Fibroblast of skin of right biceps (primary cell): ENCODE measurements around the gene PPARA.
"Not testable (repeated sequence)": the region's sequence is repeated elsewhere in the genome, so short reads cannot be mapped to it uniquely, and the experiment has no call there.

Experiments
- DNase-seq: peaks from one replicate; pipeline ENCODE4 v3.0.0-alpha.2; 2013

Gene PPARA

DNA sequence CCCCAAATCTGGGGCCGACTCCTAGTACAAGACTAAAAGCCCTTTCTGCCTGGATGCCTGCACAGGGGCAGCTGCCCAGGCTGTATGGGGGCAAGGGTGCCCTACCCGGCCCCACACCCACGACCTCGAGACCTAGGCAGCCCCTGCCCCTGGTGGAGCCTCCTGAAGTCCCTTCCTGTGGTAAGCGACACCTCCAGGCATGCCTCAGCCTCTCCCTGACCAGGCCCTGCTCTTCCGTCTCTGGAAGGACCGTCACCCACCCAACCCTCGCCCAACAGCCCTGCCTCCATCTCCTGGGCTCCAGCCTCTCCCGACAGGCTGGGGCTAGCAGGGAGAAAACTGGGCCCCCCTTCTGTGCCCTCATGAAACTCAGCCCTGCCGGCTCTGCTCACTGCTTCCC, 22.8 kb upstream of the PPARA start:
- no peak for DNase-seq

DNA sequence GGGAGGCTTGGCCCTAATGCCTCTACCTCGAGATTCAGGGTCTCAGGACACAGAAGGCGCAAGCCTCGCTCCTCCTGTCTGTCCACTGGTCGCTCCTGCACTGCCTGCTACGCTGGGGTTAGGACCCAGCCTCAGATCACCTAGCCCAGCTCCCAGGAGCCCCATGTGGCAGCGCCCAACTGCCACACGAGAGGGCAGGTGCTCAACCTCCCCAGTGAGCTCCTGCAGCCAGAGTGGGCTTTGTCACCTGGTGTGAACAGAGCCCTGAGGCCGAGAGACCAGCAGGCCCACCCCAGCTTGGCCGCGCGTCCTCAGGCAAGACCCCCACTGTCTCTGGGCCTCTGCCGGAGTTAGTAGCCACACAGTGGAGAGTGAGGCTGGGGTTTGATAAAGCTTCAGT, 21.7 kb upstream of the PPARA start:
- no peak for DNase-seq

DNA sequence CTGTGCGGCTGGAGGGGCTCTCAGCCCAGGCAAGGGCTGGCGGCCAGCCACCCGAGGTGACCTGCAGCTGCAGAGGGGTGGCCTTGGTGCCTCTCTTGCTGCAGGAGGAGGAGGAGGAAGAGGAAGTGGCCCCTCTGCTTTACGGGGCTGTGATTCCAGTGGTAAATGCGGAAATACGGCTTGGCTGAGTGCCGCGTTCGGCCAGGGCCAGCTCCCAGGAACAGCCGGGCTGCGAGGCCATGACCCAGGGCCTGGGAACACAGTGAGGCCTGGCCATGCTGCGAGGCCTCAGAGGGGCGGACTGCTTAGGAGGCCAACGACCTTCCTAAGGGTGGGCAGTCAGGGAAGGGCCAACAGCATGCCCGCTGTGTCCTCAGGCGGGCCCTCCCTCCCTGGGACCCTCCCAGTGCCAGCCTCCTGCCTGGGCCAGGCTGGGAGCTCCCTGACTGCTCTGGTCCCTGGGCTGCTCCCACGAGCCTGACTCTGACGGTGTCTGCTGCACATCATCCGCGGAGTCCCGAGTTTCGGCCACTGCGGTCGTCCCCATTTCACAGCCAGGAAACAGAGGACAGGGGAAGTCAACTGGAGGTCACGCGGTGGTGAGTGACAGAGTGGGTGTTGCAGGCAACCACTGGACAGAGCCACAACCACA, 20.8 kb upstream of the PPARA start:
- no peak for DNase-seq

DNA sequence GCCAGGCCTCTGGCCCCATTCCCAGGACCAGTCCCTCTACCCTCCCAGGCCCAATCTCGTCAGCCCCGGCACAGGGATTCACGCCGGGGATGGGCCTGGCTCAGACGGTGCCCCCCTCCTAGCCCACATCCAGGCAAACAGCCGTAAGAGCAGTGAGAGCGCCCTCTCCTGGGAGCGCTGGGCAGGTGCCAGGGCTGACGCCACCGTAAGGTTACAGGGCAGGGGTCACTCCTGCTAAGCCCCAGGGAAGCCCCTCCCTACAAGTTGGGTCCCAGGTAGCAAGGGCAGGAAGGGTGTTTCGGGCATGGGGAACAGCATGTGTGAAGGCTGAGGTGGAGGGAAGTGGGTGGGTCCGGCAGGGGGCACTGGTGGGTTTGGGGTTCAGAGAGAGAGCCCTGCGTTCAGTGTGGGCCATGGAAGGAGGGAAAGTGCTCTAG, 19.2 kb upstream of the PPARA start:
- DNase-seq: no peak

DNA sequence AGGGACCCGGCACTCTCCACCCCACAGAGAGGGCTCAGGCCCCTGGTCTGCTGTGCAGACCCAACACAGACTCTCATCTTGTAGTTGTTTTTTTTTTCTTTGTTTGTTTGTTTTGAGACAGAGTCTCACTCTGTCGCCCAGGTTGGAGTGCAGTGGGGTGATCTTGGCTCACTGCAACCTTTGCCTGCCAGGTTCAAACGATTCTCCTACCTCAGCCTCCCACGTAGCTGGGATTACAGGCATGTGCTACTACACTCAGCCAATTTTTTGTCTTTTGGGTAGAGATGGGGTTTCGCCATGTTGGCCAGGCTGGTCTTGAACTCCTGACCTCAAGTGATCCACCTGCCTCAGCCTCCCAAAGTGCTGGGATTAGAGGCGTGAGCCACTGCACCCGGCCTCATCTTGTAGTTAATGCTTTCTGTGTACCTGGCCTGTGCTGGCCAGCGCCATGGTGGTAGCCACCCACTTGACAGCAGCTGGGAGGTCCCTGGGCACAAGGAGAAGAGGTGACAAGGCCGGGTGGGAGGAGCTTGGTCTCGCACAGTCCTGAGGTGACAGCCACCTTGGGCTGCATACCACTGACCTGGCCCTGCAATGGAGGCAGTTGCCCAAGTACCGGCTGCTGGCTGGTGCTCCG, 18.0 kb upstream of the PPARA start:
- DNase-seq: not testable (repeated sequence)

DNA sequence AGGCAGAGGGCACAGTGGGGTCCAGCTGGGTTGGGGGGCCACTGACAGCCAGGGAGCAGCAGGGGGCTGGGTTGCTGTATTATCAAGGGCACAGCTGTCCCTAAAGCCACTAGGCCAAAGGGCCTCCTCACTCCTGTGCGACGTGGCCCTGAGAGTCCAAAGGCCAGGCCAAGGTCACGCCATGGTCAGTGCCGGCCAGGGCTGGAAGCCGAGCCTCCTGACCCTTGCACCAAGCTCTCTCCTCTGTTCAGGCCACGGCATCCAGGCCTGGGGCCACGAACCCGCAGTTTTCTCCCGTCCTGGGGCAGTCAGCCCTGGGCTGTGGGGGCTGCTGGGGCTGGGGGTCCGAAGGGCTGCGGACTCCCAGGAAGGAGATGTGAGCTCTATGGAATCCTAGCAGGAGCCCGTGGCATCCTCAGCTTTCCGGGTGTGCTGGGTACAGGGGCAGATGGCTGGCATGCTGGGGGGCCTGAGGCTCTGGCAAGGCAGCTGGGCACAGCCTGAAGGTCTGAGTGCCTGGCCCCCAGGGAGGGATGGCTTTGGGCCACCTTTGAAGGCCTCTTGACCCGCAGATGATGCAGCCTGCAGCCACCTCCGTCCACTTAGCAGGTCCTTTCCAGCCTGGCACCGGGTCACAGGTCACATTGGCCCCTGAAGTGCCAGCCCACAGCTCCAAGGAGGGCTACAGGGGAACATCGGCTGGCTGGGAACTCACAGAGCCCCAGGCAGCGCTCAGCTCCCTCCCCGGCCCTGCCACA, 17.3 kb upstream of the PPARA start:
- DNase-seq: no peak

DNA sequence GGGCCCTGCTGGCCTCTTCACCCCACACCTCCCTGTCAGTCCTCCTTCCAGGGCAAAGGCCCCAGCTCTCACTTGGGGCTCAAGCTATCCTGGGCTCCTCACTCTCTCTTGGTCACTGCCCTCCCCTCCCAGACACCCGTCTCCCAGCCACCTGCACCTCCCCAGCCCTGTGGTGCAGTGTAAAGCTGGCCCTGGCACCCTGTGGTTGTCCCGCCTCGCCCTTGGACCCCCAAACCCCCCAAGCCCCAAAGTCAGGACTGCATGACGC, 16.8 kb upstream of the PPARA start:
- no peak for DNase-seq

DNA sequence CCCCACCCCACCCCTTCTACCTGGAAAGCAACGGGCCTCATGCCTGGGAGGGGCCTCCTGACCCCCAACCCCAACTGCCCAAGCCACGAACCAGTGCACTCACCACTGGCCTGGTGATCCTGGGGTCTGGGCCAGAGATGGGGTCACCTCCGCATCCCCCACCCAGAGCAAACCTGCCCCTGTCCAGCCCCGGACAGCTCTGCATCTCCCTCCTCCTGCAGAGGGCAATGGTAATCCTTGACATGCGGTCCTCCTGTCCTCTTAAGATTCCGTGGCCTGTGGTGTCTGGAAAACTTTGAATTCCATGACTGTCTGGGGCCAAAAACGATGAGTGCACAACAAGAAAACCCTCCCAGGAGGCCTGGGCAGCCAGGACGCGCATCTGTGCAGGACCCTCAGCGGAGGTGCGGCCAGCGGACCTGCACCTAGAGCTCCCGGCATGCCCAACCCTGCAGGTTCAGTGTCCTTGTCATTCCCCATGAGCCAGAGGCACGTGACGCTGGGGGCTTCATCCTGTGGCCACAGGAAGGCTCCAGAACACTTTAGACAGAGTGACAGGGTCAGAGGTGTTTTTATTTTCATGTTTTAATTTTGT, 16.1 kb upstream of the PPARA start:
- no peak for DNase-seq

DNA sequence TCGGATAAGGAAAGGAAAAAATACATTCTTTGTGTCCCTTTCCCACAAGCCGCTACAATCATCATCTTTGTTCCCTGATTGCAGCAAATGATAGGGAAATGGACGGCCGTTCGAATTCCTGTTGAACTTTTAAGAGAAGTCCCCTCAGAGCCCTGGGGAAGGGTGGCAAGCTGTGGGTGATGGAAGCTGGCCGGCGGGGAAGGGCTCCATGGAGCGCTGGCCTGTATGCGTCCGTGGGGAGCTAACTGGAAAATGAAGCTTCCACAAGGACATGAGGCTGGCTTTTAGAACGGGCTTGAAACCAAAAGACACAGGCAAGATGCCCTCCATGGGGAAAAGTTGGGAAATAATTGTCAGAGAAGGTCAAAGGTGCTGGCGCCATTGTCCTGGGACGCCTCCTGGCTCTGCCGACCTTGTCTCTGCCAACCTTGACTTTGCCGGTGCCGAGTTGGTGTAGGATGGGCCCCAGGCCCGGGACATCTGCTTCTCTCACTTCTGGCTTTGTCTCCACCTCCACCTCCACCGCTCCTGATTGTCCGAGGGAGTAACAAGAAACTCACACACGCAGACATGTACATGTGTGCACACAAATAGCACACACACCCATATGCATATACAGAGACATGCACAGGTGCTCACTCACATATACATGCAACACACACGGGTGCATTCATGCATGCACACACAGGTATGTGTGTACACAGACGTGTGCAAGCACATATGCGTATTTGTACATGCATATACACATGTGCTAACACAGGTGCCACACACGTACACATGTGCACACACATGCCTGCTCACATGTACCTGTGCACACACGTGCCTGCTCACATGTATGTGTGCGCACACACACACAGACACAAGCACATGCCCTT, 14.5 kb upstream of the PPARA start:
- DNase-seq: no peak

DNA sequence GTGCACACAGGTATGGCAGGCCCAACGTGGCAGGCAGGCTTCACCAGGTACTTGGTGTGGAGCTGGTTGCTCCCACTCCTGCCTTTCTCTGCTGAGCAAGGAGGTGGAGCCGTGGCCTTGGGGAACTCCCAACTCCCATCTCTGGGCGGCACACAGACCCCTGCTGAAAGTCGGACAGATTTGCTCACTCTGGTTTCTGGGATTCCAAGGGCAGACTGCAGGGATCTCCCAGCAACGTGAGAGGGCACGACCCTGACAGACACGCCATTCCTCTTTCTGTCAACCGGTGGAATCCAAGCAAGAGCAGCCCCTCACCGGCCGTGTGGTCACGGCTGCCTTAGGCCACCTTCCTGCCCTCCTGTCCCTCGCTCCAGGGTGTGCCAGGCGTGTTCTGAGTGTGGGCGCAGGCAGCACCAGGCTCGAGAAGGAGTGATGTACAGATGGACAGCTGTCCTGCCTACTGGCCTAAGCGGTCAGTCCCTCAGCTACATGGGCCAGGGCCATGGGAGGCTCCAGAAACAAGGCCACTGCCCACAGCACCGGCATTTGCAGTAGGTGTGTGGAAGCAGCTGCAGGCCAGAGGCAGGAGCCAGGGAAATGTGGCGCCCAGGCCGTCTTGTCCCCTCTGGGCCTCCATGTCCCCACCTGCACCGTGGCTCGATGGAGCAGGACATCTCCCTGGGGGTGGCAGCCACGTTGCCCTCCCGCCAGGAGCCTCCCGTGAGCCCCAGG, 13.7 kb upstream of the PPARA start:
- no peak for DNase-seq

DNA sequence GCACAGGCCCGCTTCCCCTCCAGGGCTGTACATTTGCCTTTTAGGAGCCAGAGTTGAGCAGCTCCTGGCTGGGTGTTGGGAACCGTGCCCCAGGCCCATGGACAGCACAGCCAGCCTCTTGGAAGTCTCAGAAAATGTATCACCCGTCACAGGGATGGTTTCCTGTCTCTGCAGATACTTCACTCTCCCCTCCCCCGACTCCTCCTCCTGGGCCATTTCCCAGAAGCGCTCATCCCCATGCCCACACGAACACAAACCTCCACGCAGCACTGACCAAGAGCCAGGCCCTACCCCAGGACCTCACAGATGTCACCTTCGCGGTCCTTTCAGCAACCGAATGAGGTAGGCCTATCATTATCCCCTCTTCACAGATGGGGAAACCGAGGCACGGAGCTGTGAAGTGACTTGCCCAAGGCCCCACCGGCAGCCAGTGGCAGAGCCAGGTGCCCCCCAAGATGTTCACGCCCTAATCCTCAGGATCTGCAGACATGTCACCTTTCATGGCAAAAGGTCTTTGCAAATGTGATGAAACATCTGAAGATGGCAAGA, 13.0 kb upstream of the PPARA start:
- DNase-seq: no peak

DNA sequence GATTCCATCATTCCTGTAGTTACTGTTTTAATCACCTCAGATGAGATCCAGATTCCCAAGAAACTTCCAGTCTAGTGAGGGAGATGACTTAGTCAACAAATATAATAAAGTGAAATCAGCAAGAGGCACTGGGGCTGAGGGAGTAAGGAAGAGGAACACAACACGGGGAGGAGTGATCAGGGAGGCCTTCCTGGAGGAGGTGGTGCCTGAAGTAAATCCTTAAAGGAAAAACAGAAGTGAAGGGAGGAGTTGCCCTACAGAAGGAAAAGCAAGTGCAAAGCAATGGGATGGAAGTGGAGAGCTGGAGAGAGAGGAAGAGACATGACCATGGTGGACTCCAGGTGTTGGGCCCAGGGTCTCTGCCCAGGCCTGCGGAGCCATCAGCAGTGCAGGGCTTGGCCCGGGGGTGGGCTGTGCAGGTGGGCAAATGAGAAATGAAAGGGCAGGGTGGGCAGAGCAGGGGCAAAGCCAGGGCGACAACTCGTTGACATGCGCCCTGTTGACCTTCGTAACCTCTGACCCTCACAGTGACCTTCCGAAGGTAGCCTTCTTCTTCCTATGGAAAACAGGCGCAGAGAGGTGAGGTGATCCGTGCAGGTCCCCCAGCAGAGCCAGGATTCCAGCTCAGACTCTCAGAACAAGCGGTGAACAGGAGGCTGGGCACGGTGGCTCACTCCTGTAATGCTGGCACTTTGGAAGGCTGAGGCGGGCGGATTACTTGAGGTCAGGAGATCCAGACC, 12.1 kb upstream of the PPARA start:
- DNase-seq: no peak

DNA sequence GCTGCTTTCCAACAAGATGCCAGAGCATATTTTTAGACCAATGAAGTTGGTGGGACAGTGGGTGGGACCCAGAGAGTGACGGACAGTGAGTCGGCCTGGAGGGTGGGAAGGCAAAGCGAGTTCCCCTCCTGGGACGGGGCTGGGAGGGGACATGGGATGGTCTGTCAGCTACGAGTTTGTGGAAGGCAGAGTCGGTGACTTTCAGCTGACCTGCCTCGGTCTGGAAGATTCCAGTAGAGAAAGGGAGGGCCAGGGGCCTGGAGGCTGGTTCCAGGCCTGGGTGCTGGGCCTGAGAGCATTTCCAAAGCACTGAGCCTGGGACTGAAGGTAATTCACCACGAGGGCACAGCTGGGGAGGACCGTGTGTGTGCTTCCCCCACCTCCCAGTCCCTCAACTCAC, 10.9 kb upstream of the PPARA start:
- not testable (repeated sequence) for DNase-seq

DNA sequence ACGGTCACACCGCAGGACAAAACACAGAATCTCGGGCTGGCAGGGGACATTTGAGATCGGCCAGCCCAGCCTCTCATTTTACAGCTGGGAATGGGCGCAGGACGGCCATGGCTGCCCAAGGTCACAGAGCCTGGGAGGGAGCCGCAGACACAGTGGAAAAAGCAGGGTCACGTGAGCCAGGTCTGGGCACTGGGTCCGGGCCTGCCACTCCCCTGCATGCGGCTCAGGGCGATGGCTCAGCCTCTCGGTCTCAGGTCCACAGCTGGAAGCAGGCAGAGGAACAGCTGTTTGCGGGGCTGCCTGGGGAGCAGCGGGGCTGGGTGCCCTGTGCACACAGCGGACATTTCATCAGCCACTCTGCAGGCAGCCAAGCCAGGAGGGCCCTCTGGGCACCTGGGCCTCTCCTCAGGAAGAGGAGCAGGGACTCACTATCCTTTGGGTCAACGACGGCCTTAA, 10.4 kb upstream of the PPARA start:
- no peak for DNase-seq

DNA sequence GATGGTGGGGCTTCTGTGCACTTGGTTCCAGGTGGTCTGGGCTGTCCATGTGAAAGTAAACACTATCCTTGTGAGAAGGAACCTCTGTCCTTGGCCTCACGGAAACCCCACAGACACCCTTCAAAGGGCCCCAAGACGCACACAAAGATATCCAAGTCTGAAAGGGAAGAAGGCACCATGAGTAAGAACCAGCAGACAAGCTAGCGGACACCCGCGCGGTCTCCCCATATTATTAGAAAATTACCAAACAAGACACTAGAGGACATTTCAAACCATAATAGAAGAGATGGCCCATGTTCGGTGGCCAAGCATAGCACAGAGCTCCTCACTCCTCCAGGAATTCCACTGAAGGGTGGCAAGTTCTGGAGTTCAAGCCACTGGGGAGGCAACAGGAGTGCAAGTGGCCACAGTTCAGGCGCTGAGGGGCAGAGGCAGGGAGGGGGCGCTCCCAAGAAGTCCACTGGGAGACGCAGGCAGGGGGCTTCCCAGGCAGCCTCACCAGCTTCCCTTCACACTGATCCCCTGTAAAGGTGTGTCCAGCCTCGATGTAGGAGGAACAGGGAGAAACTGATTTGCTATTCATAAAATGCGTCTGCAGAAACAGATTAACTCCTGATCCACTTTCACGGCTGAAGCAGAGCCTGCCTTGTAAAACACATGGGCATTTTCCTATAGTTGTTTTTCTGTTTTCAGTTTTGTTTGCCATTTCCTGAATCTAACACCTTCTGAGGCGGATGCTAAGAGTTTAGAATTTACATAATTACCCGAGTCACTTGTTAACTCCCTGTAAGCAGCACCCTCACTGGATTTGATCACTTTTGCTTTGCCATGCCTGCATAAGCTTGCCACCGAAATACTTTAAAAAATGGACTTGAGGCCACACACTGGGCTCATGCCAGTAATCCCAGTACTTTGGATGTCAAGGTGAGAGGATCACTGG, 9.1 kb upstream of the PPARA start:
- no peak for DNase-seq

DNA sequence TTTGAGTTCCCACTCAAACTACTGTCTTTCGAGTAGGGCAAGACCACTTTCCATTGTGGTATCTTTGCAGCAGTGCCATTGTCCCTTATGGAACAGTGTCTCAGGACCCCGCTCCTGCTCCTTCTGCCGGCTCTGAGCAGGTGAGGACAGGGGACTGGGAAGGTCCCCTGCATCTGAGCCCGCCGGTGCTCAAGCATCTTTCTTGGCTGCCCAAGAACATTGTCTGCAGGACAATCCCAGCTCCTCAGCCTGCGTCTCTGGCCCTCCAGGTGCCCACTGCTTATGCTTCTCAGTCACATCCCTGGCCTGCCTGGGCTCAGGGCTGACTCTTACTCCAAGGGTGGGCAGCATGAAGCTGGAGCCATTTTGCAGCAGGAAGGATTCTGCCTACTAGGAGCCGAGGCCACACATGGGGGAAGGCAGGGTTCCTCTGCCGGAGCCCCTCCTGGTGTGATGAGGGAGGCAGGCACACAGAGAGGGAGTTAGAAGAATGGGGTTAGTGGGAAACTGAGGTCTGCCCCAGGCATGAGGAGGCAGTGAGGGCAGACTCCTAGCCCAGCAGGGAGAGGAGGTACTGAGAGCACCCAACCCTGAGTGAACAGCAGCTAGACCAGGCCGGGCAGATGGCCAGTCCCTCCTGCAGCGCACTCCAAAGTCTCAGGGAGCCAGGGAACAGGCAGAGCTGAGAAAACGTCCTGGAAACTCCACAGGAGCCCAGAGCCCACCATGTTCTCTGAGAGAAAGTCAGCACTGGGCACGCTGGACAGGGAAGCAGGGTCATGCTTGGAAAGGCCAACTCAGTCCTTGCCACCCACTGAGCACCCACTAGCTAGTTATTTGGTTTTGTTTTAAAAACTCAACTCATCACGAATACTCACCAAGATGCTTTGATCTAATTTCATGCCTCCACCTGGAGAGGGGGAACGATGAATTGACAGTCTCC, 7.5 kb upstream of the PPARA start:
- DNase-seq: no peak

DNA sequence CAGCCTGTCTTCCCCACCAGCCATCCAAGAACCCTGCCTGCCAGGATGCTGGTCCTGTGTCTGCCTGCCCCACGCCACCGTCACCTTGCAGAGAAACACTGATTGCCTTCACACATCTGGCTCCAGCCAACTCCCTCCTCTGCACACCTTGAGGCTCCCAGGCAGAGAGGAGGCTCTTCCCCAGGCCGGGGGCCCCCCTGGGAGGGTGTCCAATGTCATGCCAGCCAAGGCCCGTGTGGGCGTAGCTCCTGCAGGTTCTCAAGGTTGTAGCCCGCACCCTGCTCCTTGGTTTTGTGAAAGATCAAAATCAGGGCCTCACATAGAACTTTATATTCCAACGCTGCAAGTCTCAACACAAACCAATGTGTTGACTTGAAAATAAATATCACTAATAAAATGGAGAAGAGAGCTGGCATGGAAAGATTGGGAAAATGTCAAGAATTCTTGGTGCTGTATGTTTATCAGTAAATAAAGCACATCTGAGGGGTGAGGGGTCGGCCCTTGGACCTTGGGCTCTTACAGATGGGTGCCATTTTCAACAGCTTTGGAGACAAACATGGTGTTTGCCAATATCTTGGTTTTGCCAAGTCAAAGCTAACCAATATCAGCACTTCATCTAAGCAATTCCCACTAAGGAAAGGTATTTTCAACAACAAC, 6.7 kb upstream of the PPARA start:
- no peak for DNase-seq

DNA sequence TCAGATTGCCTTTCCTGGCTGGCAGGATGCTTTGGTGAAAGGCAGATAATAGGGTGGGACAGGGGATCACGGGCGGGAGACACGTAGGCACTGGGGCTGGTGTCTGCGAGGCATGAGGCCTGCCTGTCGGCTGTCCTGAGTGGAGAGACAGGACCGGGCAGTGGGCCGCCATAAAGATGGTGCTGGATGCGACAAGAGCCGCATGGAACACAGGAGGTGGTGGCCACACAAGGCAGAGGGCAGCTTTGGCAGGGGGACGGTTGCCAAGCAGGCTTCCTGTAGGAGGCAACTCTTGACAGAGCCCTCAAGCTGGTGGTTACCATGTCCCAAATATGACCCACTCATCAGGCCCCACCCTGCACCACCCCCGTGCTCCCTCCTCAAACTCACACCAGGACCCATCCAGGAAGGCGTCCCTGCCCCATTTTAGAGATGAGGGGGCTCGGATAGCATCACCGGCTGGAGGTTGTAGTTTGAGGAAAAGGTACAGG, 4.9 kb upstream of the PPARA start:
- no peak for DNase-seq
